Loucy (cell line): ENCODE results near the gene KRT38.

ENCODE experiments used
- CTCF ChIP-seq: fragments of 200-600 bp; sonication (generic); conservative IDR thresholded peaks from 2 replicates; pipeline ENCODE4 v1.5.1; 2014; ENCODE audit warnings: mild to moderate bottlenecking, antibody characterized with exemption, low read length
- EZH2phosphoT487 ChIP-seq: fragments of 200-600 bp; IDR thresholded peaks from 2 replicates; pipeline ENCODE4 v1.6.1; 2018; ENCODE audit warnings: antibody characterized with exemption, mild to moderate bottlenecking, moderate library complexity, borderline replicate concordance

DNA sequence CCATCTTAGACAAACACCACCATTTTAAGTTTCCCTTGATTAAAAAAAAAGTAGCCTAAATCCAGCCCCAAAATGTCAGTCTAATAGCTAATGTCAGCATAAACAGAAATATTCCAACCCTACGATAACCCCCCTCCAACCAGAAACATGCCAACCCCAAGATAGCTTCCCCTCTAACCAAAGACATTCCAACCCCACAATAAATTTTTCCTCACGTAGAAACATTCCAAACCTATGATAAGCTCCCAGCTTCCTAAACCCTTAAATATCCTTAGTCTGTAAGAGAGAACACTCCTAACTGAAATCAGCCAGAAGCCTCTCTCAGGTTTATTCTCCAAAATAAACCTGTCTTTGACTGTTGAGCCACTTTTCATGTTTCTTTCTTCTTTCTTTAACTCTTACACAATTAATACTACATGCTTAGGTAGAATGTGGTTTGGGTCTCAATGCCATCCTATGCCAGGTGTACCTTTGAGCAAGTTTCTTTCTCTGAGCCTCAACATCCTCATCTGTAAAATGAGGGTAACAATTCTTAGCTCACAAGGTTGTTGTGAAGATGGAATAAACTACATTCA is 10.5 kb upstream of the KRT38 start:
- no peak for TF ChIP-seq CTCF
- no peak for TF ChIP-seq EZH2phosphoT487
